Dermis blood vessel endothelial cell (primary cell): ENCODE measurements around the gene ERAP2. TPM values are rescaled to one million over a fixed set of nuclear protein-coding genes. Genes with fewer than 3 reads are reported as not detected.

Source experiments
- DNase-seq: peaks from one replicate; pipeline ENCODE4 v3.0.0; 2010
- total RNA-seq: library from RNA; depleted of rRNA; stranded (reverse); fragments of >200 nt; gene quantifications from 2 replicates; pipeline ENCODE4 v1.2.3, GENCODE V29; 2014

Gene ERAP2
- total RNA-seq, 1 donor from 2014 or later: 132 TPM

DNA sequence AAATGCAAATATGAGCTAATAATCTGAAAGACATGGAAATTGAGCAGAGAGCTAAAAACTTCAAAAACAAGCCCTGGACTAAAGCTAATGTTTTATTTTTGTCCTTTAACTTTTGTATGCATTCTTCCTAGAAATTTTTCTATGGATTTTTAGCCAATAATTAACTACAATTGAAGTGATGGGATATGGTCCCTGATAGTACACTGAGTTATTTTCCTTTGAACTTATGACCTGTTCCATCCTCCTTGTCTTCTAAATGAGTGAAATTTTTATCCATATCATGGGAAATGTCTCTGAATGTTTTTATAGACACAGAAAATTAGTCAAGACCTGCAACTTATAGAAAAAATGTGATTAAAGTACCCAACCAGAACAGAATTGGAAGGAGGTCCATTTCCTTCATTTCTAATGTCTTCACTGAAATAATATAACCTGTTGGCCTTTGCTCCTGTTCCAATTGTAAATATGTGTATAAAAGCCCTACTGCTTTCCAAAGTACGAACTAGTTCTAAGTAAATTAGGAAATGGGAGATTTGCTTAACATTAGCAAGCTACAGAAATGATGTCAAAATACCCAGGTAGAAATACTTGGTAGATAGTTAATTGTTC, 11.3 kb upstream of the ERAP2 start:
- DNase-seq: no peak

DNA sequence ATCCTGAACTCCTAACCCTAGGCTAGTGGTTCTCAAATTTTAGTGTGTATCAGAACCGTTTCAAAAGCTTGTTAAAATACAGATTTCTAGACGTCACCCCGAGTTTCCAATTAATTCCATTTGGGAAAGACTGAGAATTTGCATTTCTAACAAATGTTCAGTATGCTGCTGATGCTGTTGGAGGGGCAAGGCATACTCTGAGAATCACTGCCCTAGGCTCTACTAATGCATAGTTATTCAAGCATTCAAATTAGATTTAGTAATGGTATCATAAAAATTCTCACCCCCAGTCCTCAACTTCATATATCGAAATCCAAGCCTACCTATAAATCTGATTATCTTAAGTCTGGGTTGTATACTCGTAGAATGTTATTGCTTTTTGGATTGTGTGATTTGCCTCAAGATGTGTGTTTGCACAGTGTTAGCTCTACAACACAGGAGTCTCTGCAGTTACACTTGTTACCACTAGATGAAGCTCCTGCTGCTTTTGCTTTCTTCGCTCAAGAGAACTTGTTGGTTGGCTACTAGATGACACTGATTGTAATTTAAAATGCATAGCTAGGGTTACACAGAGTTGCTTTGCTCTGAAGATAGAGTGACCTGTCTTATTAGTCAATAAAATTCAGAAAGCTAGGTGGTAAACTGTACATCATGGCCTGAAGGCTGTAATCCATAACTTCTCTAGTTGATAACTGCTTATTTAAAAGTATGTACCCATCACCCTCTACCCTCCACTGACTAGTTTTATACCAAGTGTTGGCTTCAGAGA, 7.5 kb upstream of the ERAP2 start:
- peak; percentile 84 for DNase-seq

DNA sequence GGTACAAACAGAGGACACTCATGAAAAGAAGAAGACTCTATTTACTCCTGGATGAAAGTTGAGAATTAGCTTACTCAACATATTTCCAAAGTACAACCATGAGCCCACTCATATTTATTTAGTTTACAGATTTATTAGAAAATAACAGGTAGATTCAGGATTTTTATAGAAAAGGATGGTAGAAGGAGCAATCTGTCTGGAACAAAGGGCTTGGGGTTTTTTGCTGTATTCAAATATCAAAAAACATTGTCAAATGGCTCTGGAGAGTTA, 7.0 kb upstream of the ERAP2 start:
- DNase-seq: no peak

DNA sequence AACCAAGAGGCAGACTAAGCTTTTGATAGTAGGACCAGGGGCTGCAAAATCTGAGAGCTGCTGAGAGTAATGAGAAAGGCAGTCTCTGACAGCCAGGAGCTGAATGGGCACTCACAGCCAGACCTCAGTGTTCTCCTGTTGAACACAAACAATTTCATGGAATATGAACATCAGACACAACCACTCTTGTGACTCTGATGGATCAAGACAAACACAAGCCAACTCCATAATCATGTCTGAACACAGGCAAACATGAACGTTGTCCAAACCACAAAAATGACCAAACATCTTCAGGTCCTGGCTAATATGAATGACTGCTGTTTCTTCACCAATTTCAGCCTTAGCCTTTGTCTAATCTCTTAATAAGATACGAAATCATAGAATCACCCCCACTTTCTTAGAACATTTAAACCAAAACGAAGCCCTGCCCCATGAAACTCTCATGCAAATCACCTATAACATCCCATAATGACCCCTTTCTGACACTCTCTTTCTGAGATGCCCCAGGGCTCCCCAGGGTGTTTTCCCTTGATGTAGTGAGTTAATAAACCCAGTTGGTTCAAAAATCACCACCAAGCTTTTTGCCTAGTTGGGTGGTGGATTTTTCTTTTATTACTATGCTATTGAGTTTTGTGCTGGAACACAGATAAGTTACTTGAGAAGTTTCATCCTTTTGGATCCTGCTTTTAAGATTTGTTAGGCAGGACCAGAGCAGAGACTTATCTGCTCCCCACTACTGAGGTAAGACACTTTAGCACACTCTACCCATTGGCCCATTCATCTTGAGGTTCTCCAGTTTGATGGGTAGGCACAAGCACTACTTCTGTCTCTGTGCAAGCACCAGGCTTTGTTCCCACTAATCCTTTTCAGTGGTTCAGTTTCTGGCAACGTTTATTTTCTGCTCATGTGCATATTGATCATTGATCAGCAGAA, 5.9 kb upstream of the ERAP2 start:
- no peak for DNase-seq

DNA sequence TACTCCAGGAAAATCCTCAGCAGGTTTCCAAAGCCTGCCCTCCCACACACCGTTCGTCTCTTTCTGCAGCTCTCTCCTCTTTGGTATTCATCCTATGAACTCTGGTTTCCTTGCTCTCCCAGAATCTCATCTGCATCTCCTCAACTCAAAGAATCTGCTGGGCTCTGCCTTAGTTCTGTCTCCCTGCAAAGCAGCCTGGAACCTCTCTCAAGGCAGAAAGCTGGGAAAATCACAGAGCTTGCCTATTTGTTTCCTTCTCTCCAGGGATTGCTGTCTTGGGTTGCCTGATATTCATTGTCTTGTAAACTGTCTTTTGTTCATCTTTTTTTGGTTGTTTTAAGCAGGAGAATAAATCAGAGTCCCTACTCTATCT, 5.3 kb upstream of the ERAP2 start:
- no peak for DNase-seq

DNA sequence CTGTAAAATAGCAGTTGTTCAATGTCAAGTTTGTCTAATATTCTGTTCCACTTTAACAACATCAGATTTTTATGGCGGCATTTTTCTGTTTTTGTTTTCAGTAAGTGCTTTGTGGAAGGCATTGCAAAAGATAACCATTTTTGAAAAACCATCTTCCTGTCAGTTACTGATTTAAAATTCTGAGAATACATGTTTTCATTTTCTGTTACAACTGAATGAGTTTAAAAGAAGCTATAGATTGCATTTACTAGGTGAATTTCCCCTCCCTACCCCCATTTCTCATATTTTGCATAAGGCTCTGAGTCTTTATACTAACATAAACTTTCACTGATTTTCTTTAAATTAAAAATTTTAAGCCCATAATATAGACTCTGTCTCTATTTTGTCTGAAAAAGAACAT, 4.6 kb upstream of the ERAP2 start:
- no peak for DNase-seq

DNA sequence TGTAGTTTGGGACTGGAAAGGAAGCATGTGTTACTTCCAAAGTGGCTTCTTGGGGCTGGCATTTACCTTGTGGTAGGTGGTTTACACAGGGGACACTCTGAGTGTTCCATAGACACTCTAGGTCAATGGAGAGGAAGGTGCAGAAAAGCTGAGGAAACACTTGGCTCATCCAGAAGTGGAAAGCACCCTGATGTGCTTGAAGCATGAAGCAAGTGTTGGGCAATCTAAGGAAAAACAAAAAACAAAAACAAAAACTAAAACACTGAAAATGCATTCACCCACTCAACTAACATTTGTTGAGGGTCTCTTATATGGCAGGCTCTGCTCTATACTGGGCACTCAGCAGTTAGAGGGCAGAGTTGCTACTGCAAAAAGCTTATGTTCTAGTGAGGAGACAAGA, 2.9 kb upstream of the ERAP2 start:
- DNase-seq: no peak

DNA sequence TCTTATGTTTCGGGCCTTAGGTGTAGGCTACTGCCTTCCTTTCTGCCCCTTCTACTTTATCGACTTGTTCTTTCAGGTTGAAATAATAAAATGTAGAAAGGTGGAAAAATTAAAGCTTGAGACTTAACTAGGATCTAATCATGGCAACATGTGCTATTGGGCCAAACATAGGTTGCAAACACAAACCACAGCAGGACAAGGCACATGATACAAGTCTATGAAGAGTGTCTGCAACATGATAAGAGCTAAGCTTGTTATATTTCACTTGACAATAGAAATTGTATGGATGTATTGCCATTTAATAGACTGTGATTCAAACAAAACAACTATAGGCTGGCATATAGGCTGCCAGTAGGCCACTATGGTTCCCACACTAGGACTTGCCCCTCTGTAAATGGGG, 1.7 kb upstream of the ERAP2 start:
- DNase-seq: no peak

DNA sequence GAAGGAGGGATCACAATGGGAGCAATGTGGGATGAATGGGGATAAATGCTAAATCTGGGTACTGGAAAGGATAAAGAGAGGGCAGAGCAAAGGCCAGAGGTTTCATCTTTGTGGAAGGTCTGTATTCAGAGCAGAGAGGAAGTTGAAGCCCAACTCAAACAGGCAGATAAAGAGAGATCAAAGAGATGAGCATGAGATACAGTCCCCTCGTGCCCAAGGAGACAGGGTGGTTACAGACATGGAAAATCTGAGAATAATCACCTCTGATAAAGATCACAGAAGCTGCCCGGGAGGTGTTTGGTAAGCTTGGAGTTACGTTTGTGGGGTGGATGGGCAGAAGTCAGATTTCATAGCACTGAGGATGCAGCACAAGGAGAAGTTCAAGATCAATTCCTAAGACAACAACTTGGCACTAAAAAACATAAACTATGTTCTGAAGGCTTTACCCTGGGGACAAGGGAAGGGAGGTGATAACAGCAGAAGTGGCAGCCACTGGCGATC, 459 bp upstream of the ERAP2 start:
- peak; percentile 35 for DNase-seq

DNA sequence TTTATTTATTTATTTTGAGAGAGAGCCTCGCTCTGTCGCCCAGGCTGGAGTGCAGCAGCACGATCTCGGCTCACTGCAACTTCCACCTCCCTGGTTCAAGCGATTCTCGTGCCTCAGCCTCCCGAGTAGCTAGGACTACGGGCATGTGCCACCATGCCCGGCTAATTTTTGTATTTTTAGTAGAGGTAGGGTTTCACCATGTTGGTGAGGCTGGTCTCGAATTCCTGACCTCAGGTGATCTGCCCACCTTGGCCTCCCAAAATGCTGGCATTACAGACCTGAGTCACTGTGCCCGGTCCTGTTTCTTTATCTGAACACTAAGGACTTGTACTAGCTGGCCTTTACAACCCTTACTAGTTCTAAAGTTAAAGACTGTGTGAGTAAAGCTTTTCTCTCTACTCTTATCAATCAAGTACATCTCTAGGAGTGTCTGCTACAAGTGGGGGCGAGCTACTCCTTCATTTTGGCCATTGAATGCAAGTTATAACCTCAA, 723 bp downstream of the ERAP2 start:
- DNase-seq: peak; percentile 37

DNA sequence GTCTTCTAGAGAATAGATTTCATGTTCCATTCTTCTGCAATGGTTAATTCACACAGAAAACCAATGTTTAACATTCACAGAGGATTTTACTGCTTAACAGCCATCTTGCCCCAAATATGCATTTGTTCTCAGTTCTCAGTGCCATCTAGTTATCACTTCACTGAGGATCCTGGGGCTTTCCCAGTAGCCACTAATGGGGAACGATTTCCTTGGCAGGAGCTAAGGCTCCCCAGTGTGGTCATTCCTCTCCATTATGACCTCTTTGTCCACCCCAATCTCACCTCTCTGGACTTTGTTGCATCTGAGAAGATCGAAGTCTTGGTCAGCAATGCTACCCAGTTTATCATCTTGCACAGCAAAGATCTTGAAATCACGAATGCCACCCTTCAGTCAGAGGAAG, 3.4 kb downstream of the ERAP2 start:
- DNase-seq: no peak

DNA sequence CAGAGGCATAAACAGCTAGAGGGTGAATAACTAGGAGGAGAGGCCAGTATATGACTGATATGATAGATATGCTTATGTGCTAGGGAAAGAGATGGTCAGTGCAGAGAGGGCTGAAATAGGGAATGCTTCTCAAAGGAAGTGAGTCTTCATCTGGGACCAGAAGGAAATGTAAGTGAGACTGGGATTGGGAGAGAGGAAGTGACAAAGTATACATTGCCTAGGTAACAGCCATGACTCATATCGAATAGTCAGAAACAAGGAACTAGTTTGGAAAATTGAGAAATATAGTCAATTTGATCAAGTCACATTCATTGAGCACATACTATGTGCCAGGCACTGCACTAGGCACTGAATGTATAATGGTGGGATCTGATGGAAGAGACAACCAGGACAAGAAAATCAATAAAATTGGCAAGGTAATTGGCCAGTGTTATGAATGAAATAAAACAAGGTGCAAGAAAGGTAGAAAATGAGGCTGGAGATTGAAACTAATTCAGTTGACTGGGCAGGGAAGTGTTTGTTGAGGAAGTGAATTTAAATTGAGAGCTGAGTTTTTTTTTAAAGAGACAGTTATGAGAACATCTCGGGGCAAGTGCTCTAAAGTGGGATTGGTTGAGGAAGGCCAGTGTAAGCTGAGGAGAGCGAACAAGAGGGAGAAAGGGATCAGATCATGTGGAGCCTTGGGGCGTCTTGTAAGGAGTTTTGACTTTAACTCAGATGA, 4.3 kb downstream of the ERAP2 start:
- peak; percentile 88 for DNase-seq

DNA sequence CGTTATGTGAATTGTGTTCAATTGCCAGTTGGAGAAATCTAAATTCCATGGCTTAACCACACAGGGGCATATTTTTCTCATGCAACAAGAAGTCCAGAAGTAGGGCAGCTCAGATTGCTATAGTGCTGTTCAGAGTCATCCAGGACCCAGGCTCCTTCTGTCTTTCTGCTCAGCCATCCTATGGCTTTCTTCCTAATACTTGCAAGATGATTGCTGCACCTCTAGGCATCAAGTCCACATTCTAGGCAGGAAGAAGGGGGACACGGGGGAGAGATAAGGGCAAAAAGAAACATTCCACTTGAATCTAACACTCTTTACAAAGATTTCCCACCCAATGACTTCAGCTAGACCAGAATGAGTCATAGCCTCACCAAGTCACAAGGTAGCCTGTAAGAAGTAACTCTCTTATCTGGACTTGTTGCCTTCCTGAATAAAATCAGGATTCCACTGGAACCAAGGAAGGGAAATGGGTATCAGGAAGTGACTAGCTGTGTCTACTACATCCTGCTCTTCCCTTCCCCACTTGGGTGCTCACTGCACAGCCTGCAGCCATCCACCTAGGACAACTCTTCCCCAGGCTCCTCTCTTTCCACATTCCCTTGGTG, 5.3 kb downstream of the ERAP2 start:
- DNase-seq: peak; percentile 89

DNA sequence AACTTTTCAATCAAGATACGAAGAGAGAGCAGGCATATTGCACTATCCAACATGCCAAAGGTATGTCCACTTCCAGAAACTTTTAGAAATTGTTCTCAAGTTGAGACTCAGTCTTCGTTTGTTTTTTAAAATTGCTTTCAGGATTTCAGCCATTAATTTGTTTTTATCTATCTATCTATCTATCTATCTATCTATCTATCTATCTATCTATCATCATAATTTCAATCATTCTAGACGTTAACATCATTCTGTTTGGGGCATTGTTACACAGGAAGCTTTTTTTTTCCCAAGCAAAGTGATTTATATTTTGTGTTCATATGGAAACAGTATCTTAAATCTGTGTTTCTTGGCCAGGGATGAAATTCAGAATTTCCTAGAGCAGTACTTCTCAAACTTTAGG, 7.6 kb downstream of the ERAP2 start:
- no peak for DNase-seq

DNA sequence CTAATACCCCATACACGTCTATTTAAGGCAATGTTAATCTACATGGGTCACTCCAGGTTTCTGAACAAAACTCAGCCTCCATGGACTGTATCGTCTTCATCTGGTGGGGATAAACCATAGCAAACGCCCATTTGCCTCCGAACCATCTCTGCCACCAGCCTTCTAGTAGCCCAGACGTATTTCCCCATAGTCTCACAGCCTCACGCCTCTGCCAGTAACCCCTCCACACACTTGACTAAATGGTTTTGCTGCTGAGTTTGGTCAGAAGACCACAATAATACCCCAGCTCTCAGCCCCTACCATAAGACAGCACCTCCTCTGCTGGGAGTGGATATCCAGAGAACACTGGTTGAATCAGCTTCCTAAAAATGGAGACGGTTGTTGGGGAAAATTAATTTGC, 8.7 kb downstream of the ERAP2 start:
- no peak for DNase-seq

DNA sequence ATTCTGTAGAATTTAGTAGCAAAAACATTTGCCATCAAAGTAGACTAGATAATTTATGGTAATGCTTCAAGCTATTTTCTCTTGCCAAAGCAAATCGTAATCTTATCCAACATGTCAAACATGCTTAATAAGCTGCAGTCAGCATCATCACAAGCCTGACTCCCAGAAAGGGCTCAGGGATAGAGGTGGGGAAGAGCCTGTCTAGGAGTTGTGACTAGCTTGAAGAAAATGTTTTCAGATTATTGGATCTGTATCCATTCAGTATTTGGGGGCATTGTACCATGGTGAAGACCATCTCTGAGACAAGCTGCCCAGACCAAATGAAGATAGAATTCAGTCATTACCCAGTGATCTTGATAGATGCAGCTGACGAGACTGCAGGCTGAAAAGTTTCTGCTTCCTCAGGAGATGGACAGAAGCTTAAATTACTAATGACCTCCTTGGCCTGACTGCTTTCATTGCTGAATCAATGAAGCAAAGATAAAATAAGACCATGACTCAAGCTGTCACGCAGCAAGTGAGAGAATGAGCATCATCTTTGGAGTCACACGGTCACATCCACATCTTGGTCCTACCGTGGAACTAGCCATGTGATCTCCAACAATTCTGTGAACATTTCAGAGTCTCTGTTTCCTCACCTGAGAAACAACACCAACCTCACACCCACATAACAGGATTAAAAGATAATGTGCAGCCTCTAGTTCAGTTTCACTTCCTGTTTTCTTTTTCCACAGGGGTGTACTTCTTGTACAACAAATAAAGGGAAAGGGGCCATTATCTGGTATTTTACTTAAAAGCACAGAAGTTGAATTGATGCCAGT, 9.4 kb downstream of the ERAP2 start:
- DNase-seq: peak; percentile 56

DNA sequence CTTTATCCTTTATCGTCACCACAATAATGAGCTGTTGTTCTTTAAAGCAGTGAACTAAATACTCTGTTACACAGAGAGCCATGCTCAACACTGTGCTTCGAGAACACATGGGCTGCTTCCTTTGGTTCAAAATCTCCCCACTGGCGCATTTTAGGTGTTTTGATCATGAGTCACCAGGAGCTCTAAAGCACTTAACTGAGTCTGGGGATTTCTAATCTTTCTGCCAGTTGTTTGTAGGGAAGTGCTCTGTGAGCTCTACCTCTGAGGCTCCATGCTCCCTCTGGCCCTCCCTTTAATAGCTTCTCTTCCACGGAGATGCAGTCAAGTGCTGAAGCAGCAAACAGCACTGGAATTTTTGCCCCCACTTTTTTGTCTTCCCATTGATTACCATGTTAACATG, 17.0 kb downstream of the ERAP2 start:
- DNase-seq: peak; percentile 81

DNA sequence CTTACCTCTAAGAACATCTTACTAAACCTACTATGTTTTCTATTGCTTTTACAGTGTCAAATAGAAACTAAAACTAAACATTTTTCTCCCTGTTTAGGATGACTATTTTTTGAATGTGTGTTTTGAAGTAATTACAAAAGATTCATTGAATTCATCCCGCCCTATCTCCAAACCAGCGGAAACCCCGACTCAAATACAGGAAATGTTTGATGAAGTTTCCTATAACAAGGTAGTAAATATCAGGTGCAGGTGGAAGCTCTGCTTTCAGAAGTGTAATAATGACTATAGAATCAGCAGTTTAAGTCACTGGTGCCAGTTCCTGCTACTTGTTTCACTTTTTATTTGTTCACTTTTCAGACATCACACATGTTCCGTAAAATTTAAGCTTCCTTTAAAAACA, 20.0 kb downstream of the ERAP2 start:
- no peak for DNase-seq

DNA sequence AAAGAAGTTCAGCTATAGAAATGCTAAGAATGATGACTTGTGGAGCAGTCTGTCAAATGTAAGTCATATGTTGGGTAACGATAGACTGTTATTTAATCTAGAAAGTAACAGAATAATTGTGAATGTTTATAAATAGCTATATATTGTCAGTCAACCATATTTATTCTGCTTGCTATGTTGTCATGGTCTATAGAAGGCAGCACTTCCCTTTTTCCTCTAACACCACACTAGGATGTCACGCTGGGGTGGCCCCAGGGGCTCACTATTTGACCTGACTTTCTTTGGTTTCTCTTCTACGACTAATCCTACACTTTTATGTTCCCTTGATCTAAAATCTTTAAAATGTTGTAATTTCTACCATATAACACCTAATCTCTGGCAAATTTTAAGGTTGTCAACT, 20.5 kb downstream of the ERAP2 start:
- DNase-seq: no peak

DNA sequence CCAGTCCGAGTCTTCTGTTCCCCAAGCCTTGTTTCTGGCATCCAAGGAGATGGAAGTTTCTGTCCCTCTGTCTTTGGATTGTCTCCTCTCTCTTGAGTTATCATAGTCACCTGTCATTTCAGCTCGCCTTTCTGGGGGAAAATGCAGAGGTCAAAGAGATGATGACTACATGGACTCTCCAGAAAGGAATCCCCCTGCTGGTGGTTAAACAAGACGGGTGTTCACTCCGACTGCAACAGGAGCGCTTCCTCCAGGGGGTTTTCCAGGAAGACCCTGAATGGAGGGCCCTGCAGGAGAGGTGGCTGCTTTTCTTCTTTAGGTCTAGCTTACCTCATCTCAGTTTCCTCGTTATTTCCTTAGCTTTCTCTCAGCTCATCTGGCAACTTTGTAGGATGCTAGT, 25.1 kb downstream of the ERAP2 start:
- DNase-seq: no peak

DNA sequence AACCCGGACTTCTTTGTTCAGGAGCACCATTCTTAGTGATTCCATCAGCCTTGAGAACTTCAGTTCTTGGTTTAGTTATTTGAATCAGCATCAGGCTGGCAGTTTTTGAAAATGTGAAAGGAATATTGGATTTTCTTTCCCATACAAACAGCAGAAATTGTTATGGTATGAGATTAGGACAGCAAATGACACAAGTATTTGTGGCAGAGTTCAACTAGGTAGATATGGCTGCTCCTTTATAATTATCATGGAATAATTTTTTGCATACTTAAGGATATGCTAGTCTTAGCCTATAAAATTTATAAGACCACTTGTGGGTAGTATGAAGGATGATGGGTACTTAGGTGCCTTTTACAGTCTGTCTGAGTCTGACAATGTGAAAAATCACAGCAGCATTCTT, 25.5 kb downstream of the ERAP2 start:
- DNase-seq: no peak

DNA sequence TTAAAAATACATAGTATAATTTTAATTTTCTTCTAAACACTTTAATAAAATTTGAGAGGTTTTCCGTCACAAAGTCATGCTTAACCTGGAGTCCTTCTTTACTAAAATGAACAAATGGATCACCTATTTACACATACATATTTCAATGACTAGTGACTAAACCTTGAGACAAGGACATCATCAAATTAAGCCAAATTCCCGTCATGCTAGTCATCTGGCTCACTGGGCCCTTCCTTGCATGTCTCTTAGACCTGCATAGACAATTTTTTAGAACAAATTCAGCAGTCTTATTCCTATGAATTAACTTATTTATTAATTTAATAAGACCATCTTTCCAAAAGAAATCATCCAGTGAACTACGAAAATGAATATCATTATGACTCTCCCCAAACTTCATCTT, 26.6 kb downstream of the ERAP2 start:
- DNase-seq: no peak
